IMR-90 (cell line): Measurements from ENCODE around the gene FABP2. TPM values are rescaled to one million over a fixed set of nuclear protein-coding genes. Genes with fewer than 3 reads are reported as not detected.

Source experiments
- ATAC-seq: fragments of 200-7000 bp; cut with Tn5 transposase; 2 replicates; pipeline ENCODE4 v1.9.1; 2020; ENCODE audit warnings: low read depth, mild to moderate bottlenecking, moderate library complexity
- BruUV-seq: library from RNA; stranded (reverse); fragments of 400-500 nt; replicated peaks from 2 replicates; lab custom pipeline; 2021; lab: Mats Ljungman, UMichigan
- CTCF ChIA-PET: fragments of 300-600 bp; formaldehyde crosslinking; extraction: SDS; loops from one replicate; lab custom pipeline; 2021; ENCODE audit warnings: antibody characterized with exemption; lab: Yijun Ruan, JAX
- POLR2A ChIA-PET: fragments of 300-600 bp; sonication (Branson Sonifier 250); formaldehyde crosslinking; loops from one replicate; lab custom pipeline; 2022; ENCODE audit warnings: antibody characterized with exemption; ENCODE audit not compliant: unreplicated experiment; lab: Charles Lee
- DNase-seq: peaks from one replicate; pipeline ENCODE4 v3.0.0; 2013
- H2AFZ ChIP-seq: replicated peaks from 2 replicates; pipeline ENCODE3; 2013; ENCODE audit warnings: low read length, mild to moderate bottlenecking; ENCODE audit not compliant: poor library complexity
- H2AK5ac ChIP-seq: 2 replicates; pipeline ENCODE4 v1.6.1; 2013; ENCODE audit warnings: low read depth, low read length, inconsistent platforms
- H2AK9ac ChIP-seq: replicated peaks from 2 replicates; pipeline ENCODE3; 2013; ENCODE audit warnings: mild to moderate bottlenecking, low read depth, low read length, moderate library complexity; ENCODE audit not compliant: poor library complexity
- H2BK120ac ChIP-seq: 2 replicates; pipeline ENCODE4 v1.6.1; 2013; ENCODE audit warnings: low read depth, low read length, inconsistent platforms
- H2BK15ac ChIP-seq: 3 replicates; pipeline ENCODE4 v1.6.1; 2013; ENCODE audit warnings: low read depth, low read length, inconsistent platforms
- H2BK20ac ChIP-seq: 2 replicates; pipeline ENCODE4 v1.6.1; 2013; ENCODE audit warnings: low read depth, mild to moderate bottlenecking, inconsistent platforms, low read length, moderate library complexity
- H2BK5ac ChIP-seq: 2 replicates; pipeline ENCODE4 v1.6.1; 2013; ENCODE audit warnings: mild to moderate bottlenecking, low read depth, low read length, inconsistent platforms; ENCODE audit not compliant: poor library complexity, severe bottlenecking
- H3K14ac ChIP-seq: replicated peaks from 2 replicates; pipeline ENCODE4 v1.6.1; 2013; ENCODE audit warnings: low read depth, low read length, inconsistent platforms
- H3K18ac ChIP-seq: 2 replicates; pipeline ENCODE4 v1.6.1; 2013; ENCODE audit warnings: low read depth, low read length, control low read depth
- H3K23ac ChIP-seq: 2 replicates; pipeline ENCODE4 v1.6.1; 2013; ENCODE audit warnings: low read depth, low read length, inconsistent platforms
- H3K27ac ChIP-seq: 2 replicates; pipeline ENCODE4 v1.5.1; 2013; ENCODE audit warnings: mild to moderate bottlenecking, control low read depth, low read length; ENCODE audit not compliant: insufficient read depth
- H3K27me3 ChIP-seq: 2 replicates; pipeline ENCODE4 v1.6.1; 2013; ENCODE audit warnings: low read length; ENCODE audit not compliant: control insufficient read depth, insufficient read depth
- H3K36me3 ChIP-seq: 2 replicates; pipeline ENCODE4 v1.6.1; 2013; ENCODE audit warnings: low read length, mixed read lengths; ENCODE audit not compliant: control insufficient read depth, insufficient read depth
- H3K4ac ChIP-seq: 2 replicates; pipeline ENCODE4 v1.6.1; 2013; ENCODE audit warnings: low read depth, low read length, inconsistent platforms
- H3K4me1 ChIP-seq: 2 replicates; pipeline ENCODE4 v1.6.1; 2013; ENCODE audit warnings: low read length, mixed read lengths; ENCODE audit not compliant: control insufficient read depth, insufficient read depth
- H3K4me2 ChIP-seq: 2 replicates; pipeline ENCODE4 v1.6.1; 2013; ENCODE audit warnings: low read depth, mild to moderate bottlenecking, control low read depth, low read length, moderate library complexity
- H3K4me3 ChIP-seq: 2 replicates; pipeline ENCODE4 v1.5.1; 2013; ENCODE audit warnings: low read depth, mild to moderate bottlenecking, control low read depth, low read length, moderate library complexity; ENCODE audit not compliant: insufficient read depth
- H3K56ac ChIP-seq: 2 replicates; pipeline ENCODE4 v1.6.1; 2013; ENCODE audit warnings: low read length, inconsistent platforms; ENCODE audit not compliant: insufficient read depth; ENCODE audit errors: extremely low read depth
- H3K79me1 ChIP-seq, 2 experiments: 2 replicates each; pipeline ENCODE4 v1.6.1; 2013; ENCODE audit warnings: low read length in 2 of 2, inconsistent platforms in 1 of 2, low read depth in 1 of 2
- H3K9ac ChIP-seq: 2 replicates; pipeline ENCODE4 v1.6.1; 2013; ENCODE audit warnings: low read depth, low read length, control low read depth
- H3K9me1 ChIP-seq: 2 replicates; pipeline ENCODE4 v1.6.1; 2013; ENCODE audit warnings: low read length, inconsistent platforms; ENCODE audit not compliant: insufficient read depth
- H3K9me3 ChIP-seq: 2 replicates; pipeline ENCODE4 v1.6.1; 2013; ENCODE audit warnings: low read length; ENCODE audit not compliant: control insufficient read depth, insufficient read depth
- H4K20me1 ChIP-seq: 2 replicates; pipeline ENCODE4 v1.6.1; 2013; ENCODE audit warnings: low read length, inconsistent platforms; ENCODE audit not compliant: insufficient read depth
- H4K5ac ChIP-seq: 2 replicates; pipeline ENCODE4 v1.6.1; 2013; ENCODE audit warnings: mild to moderate bottlenecking, low read depth, low read length, control low read depth
- H4K8ac ChIP-seq, 2 experiments: 2 replicates each; pipeline ENCODE4 v1.6.1; 2013; ENCODE audit warnings: low read depth in 2 of 2, low read length in 2 of 2, control low read depth in 1 of 2, inconsistent platforms in 1 of 2
- H4K91ac ChIP-seq: 2 replicates; pipeline ENCODE4 v1.6.1; 2013; ENCODE audit warnings: low read depth, low read length, inconsistent platforms; ENCODE audit not compliant: insufficient read depth
- BHLHE40 ChIP-seq: fragments of 150-350 bp; IDR thresholded peaks from 2 replicates; pipeline ENCODE4 v1.6.1; 2016; ENCODE audit warnings: mild to moderate bottlenecking, low read depth, low read length
- CEBPB ChIP-seq: IDR thresholded peaks from 2 replicates; pipeline ENCODE4 v1.6.1; 2012; ENCODE audit warnings: low read depth, low read length, improper control_type of control experiment
- CHD1 ChIP-seq: IDR thresholded peaks from 2 replicates; pipeline ENCODE4 v1.6.1; 2012; ENCODE audit warnings: low read depth, low read length, improper control_type of control experiment
- CTCF ChIP-seq: conservative IDR thresholded peaks from 2 replicates; pipeline ENCODE4 v1.5.1; 2012; ENCODE audit warnings: mild to moderate bottlenecking, low read depth, low read length, improper control_type of control experiment
- FOS ChIP-seq: fragments of 150-350 bp; IDR thresholded peaks from 2 replicates; pipeline ENCODE4 v1.6.1; 2016; ENCODE audit warnings: low read depth, low read length
- MAFK ChIP-seq: IDR thresholded peaks from 2 replicates; pipeline ENCODE4 v1.6.1; 2012; ENCODE audit warnings: low read depth, low read length, improper control_type of control experiment
- MAZ ChIP-seq: IDR thresholded peaks from 2 replicates; pipeline ENCODE4 v1.6.1; 2012; ENCODE audit warnings: low read depth, mild to moderate bottlenecking, low read length, improper control_type of control experiment, moderate library complexity, borderline replicate concordance
- MXI1 ChIP-seq: IDR thresholded peaks from 2 replicates; pipeline ENCODE4 v1.6.1; 2012; ENCODE audit warnings: low read depth, mild to moderate bottlenecking, low read length, moderate library complexity, borderline replicate concordance
- POLR2A ChIP-seq: IDR thresholded peaks from 2 replicates; pipeline ENCODE4 v1.6.1; 2012; ENCODE audit warnings: mild to moderate bottlenecking, low read depth, low read length
- RAD21 ChIP-seq: IDR thresholded peaks from 2 replicates; pipeline ENCODE4 v1.6.1; 2012; ENCODE audit warnings: low read length, improper control_type of control experiment
- RCOR1 ChIP-seq: IDR thresholded peaks from 2 replicates; pipeline ENCODE4 v1.6.1; 2012; ENCODE audit warnings: mild to moderate bottlenecking, low read length, improper control_type of control experiment; ENCODE audit not compliant: insufficient replicate concordance
- SMC3 ChIP-seq: fragments of 150-350 bp; IDR thresholded peaks from 2 replicates; pipeline ENCODE4 v1.6.1; 2016; ENCODE audit warnings: low read depth, mild to moderate bottlenecking, antibody characterized with exemption, low read length, moderate library complexity
- USF2 ChIP-seq: fragments of 150-350 bp; IDR thresholded peaks from 2 replicates; pipeline ENCODE4 v1.6.1; 2017; ENCODE audit warnings: mild to moderate bottlenecking, antibody characterized with exemption, low read length, low read depth
- WGBS, 2 experiments: methylation state at CpG; one replicate each; pipeline versions ENCODE4 v1.1.5 to v1.1.7; 2013; ENCODE audit warnings: missing lambda C conversion rate in 2 of 2; ENCODE audit not compliant: insufficient read length in 1 of 2; ENCODE audit errors: extremely low coverage in 2 of 2; 5-methylcytosine and 5-hydroxymethylcytosine counted together
- dilution Hi-C: fragments of 300-500 bp; cut with HindIII; formaldehyde crosslinking; loops from one replicate; pipeline ENCODE4 v1.14.3; 2018; ENCODE audit warnings: low sequenced_read_pairs; ENCODE audit not compliant: unreplicated experiment
- in situ Hi-C: fragments of 300-500 bp; cut with MboI; formaldehyde crosslinking; loops from 3 replicates; pipeline ENCODE4 v1.14.3; 2019; ENCODE audit warnings: low sequenced_read_pairs, inconsistent platforms, mixed read lengths
- intact Hi-C: fragments of 100-400 bp; cut with micrococcal nuclease; formaldehyde crosslinking; loops from 2 replicates; pipeline ENCODE4 v1.10.0; 2022
- polyA plus RNA-seq, 3 experiments: library from polyadenylated mRNA; depleted of rRNA; stranded (reverse); fragments of >200 nt; gene quantifications; 2 replicates each; pipeline ENCODE4 v1.2.3, GENCODE V29; 2012; ENCODE audit warnings: low replicate concordance in 1 of 3
- total RNA-seq: library from RNA; depleted of rRNA; stranded (reverse); fragments of >200 nt; gene quantifications from 2 replicates; pipeline ENCODE4 v1.2.3, GENCODE V29; 2012

Gene FABP2
- total and polyA plus RNA-seq, 2 of the 4 experiments (the other 2 are of a cell fraction), result not detected

- POLR2A ChIA-PET, result no interaction called here
- H3K79me1 ChIP-seq, result no peaks in the 10 kb centered on the region
- no peak overlapping the region for H2BK120ac ChIP-seq
- H3K36me3 ChIP-seq, result no peaks in the 10 kb centered on the region
- no peak overlapping the region for H2BK15ac ChIP-seq
- intact Hi-C loops, result loop anchor here (1.0 to 10.0 kb wide), 4 partner anchors 176 to 1780 kb away; no protein-coding TSS in a partner anchor
- H3K56ac ChIP-seq, result no peak overlapping the region
- H3K18ac ChIP-seq, result no peak overlapping the region
- H3K4ac ChIP-seq, result no peak overlapping the region
- no peak overlapping the region for H2BK20ac ChIP-seq
- no peaks in the 10 kb centered on the region for H3K27me3 ChIP-seq
- no CpG with 5 or more reads among the region's 4 CpGs for WGBS, 2 experiments
- H4K8ac ChIP-seq, result no peak overlapping the region
- H2BK5ac ChIP-seq, result no peak overlapping the region
- H3K14ac ChIP-seq, result no peak overlapping the region
- no peak overlapping the region for H3K23ac ChIP-seq
- CTCF ChIA-PET, result interaction anchor here (0.9 to 1.0 kb wide), 2 partner anchors 27 to 742 kb away, joined by 3 to 5 read pairs; no protein-coding TSS in a partner anchor
- no peaks in the 10 kb centered on the region for H3K4me1 ChIP-seq
- TF ChIP-seq BHLHE40 (no peak), MAZ (no peak), CEBPB (no peak), RAD21 (peak; percentile 72), MXI1 (no peak), CTCF (peak; percentile 63), CHD1 (no peak), USF2 (no peak), POLR2A (no peak), SMC3 (peak; percentile 68), FOS (no peak), RCOR1 (no peak), MAFK (no peak)
- no peak overlapping the region for H3K9ac ChIP-seq
- BruUV-seq, result no TSS peak
- H4K91ac ChIP-seq, result no peak overlapping the region
- in situ Hi-C loops, result loop anchor here (10.0 kb wide), 2 partner anchors 170 to 310 kb away; partner anchors contain the start of gene PDE5A
- no peak overlapping the region for H2AFZ ChIP-seq
- no peak overlapping the region for H2AK9ac ChIP-seq
- no peak overlapping the region; the same call in 1 of the 2 replicates for H2AK5ac ChIP-seq
- H3K27ac ChIP-seq, result no peak overlapping the region
- dilution Hi-C loops, result no loop called here
- DNase-seq, result peak; percentile 59
- no peaks in the 10 kb centered on the region for H3K9me3 ChIP-seq
- no peaks in the 10 kb centered on the region for H4K20me1 ChIP-seq
- no peak overlapping the region for H4K5ac ChIP-seq
- H3K9me1 ChIP-seq, result no peaks in the 10 kb centered on the region
- H3K4me2 ChIP-seq, result no peak overlapping the region
- ATAC-seq, result peak; percentile 86
- H3K4me3 ChIP-seq, result no peak overlapping the region
Observed at GRCh38 chr4:119314356-119314755, 7.6 kb downstream of the FABP2 start.
